K562 (cell line): ENCODE measurements around the gene MRPL28. TPM values are rescaled to one million over a fixed set of nuclear protein-coding genes. Genes with fewer than 3 reads are reported as not detected.

Experiments
- ARID2 ChIP-seq: fragments of 450-650 bp; IDR thresholded peaks from 2 replicates; pipeline ENCODE4 v1.6.1; 2017; ENCODE audit warnings: antibody characterized with exemption, mild to moderate bottlenecking
- E2F8 ChIP-seq: fragments of 450-650 bp; IDR thresholded peaks from 2 replicates; pipeline ENCODE4 v1.7.1; 2018; ENCODE audit warnings: mild to moderate bottlenecking, low read depth; ENCODE audit not compliant: partially characterized antibody
- FOXP1 ChIP-seq: sonication (generic); formaldehyde crosslinking; IDR thresholded peaks from 2 replicates; pipeline ENCODE4 v1.8.0; 2022; ENCODE audit warnings: mild to moderate bottlenecking, missing genetic modification reagents
- FUS ChIP-seq: fragments of 200-400 bp; formaldehyde crosslinking; optimal IDR thresholded peaks from 2 replicates; pipeline ENCODE3; 2017; ENCODE audit warnings: low read depth, low read length
- HEY1 ChIP-seq: fragments of 250-450 bp; sonication (Bioruptor Pico); IDR thresholded peaks from 2 replicates; pipeline ENCODE4 v1.5.0; 2020; ENCODE audit warnings: mild to moderate bottlenecking, moderate library complexity, borderline replicate concordance
- IFI16 ChIP-seq: fragments of 250-450 bp; sonication (Bioruptor Pico); IDR thresholded peaks from 2 replicates; pipeline ENCODE4 v2.1.2; 2022; ENCODE audit warnings: mild to moderate bottlenecking, inconsistent platforms
- KHSRP ChIP-seq: fragments of 450-650 bp; IDR thresholded peaks from 2 replicates; pipeline ENCODE4 v1.6.1; 2017
- MTA3 ChIP-seq: fragments of 450-650 bp; formaldehyde crosslinking; IDR thresholded peaks from 2 replicates; pipeline ENCODE4 v1.6.1; 2017; ENCODE audit warnings: mild to moderate bottlenecking, borderline replicate concordance
- NR3C1 ChIP-seq: sonication (generic); formaldehyde crosslinking; IDR thresholded peaks from 2 replicates; pipeline ENCODE4 v1.8.1; 2022; ENCODE audit warnings: missing genetic modification reagents
- PCBP1 ChIP-seq: fragments of 200-400 bp; formaldehyde crosslinking; IDR thresholded peaks from 2 replicates; pipeline ENCODE4 v1.6.1; 2018; ENCODE audit warnings: mild to moderate bottlenecking, low read depth, low read length; ENCODE audit not compliant: poor library complexity, severe bottlenecking
- PTRF ChIP-seq: fragments of 450-650 bp; IDR thresholded peaks from 2 replicates; pipeline ENCODE4 v1.6.1; 2016; ENCODE audit warnings: mild to moderate bottlenecking, missing genetic modification characterization, missing compliant biosample characterization
- SLC30A9 ChIP-seq: fragments of 250-450 bp; sonication (Bioruptor Pico); IDR thresholded peaks from 2 replicates; pipeline ENCODE4 v1.8.0; 2022; ENCODE audit warnings: mild to moderate bottlenecking, moderate library complexity
- VEZF1 ChIP-seq: fragments of 200-800 bp; sonication (Bioruptor generic); IDR thresholded peaks from 2 replicates; pipeline ENCODE4 v1.6.1; 2017; ENCODE audit warnings: missing genetic modification characterization, missing compliant biosample characterization
- ZFX ChIP-seq: sonication (generic); formaldehyde crosslinking; IDR thresholded peaks from 2 replicates; pipeline ENCODE4 v1.8.0; 2022; ENCODE audit warnings: mild to moderate bottlenecking, missing genetic modification reagents, moderate library complexity
- ZNF212 ChIP-seq: fragments of 450-650 bp; formaldehyde crosslinking; IDR thresholded peaks from 2 replicates; pipeline ENCODE4 v1.4.0; 2020; ENCODE audit warnings: mild to moderate bottlenecking
- ZNF232 ChIP-seq: sonication (generic); formaldehyde crosslinking; IDR thresholded peaks from 2 replicates; pipeline ENCODE4 v1.8.0; 2022; ENCODE audit warnings: mild to moderate bottlenecking, missing genetic modification reagents
- ZNF395 ChIP-seq: fragments of 200-800 bp; sonication (Bioruptor generic); IDR thresholded peaks from 2 replicates; pipeline ENCODE4 v1.6.1; 2017; ENCODE audit warnings: missing genetic modification characterization, missing compliant biosample characterization
- ZNF507 ChIP-seq: conservative IDR thresholded peaks from 2 replicates; pipeline ENCODE4 v1.6.1; 2017; ENCODE audit warnings: missing genetic modification characterization, missing compliant biosample characterization
- ZNF695 ChIP-seq: fragments of 450-650 bp; formaldehyde crosslinking; IDR thresholded peaks from 2 replicates; pipeline ENCODE4 v1.4.0; 2020; ENCODE audit warnings: mild to moderate bottlenecking, moderate library complexity
- ZNF75A ChIP-seq: fragments of 450-650 bp; formaldehyde crosslinking; IDR thresholded peaks from 2 replicates; pipeline ENCODE4 v1.4.0; 2020; ENCODE audit warnings: mild to moderate bottlenecking
- ZNF778 ChIP-seq: fragments of 450-650 bp; formaldehyde crosslinking; IDR thresholded peaks from 2 replicates; pipeline ENCODE4 v1.4.0; 2020; ENCODE audit warnings: mild to moderate bottlenecking, moderate library complexity
- ZNF785 ChIP-seq: fragments of 250-450 bp; sonication (Bioruptor Pico); IDR thresholded peaks from 2 replicates; pipeline ENCODE4 v1.4.0; 2020; ENCODE audit warnings: mild to moderate bottlenecking
- polyA plus RNA-seq, 8 experiments: library from polyadenylated mRNA; depleted of rRNA in 4 of 8; stranded (reverse) in 5 of 8; unstranded in 3 of 8; fragments of >200 nt; fragmentation: Nextera tagmentation in 2 of 8; fragmentation: Illumina TruSeq in 1 of 8; extraction: Ambion mirVana in 2 of 8; extraction: Trizol in 1 of 8; gene quantifications; 2 replicates each; pipeline versions ENCODE4 v1.2.1 to v1.2.3, GENCODE V29; 2011 to 2014; ENCODE audit warnings: inconsistent platforms in 1 of 8, missing spikeins in 1 of 8
- total RNA-seq, 7 experiments: library from RNA; depleted of rRNA in 6 of 7; stranded (reverse); fragments of >200 nt in 6 of 7; fragmentation: Illumina TruSeq in 2 of 7; extraction: Trizol in 2 of 7; gene quantifications; 2 replicates each; pipeline versions ENCODE4 v1.2.1 to v1.2.3, GENCODE V29; 2011 to 2021; ENCODE audit warnings: low replicate concordance in 1 of 7

MRPL28 gene
- total and polyA plus RNA-seq, 9 of the 15 experiments (the other 6 are each of a cell fraction or from before 2014, with no cell fraction given), result 2.5 to 323 (median 175) TPM

- peak; percentile 27; the same call in 1 of the 2 replicates for TF ChIP-seq ZFX (CRISPR knock-in tag)
- TF ChIP-seq ZNF778 (CRISPR knock-in tag), result no peak
- TF ChIP-seq PCBP1, result peak; percentile 86
- no peak for TF ChIP-seq SLC30A9 (CRISPR knock-in tag)
- TF ChIP-seq ZNF212 (CRISPR knock-in tag), result no peak
- TF ChIP-seq ZNF785 (CRISPR knock-in tag), result no peak
- peak; percentile 65; the same call in 1 of the 2 replicates for TF ChIP-seq MTA3
- no peak for TF ChIP-seq FOXP1 (CRISPR knock-in tag)
- TF ChIP-seq ZNF695 (CRISPR knock-in tag), result no peak
- no peak for TF ChIP-seq ZNF507 (tag)
- TF ChIP-seq VEZF1 (CRISPR knock-in tag), result peak; percentile 100
- no peak for TF ChIP-seq FUS
- no peak for TF ChIP-seq ZNF232 (CRISPR knock-in tag)
- no peak for TF ChIP-seq IFI16 (CRISPR knock-in tag)
- TF ChIP-seq HEY1 (CRISPR knock-in tag), result no peak
- TF ChIP-seq E2F8, result no peak
- TF ChIP-seq PTRF, result no peak
- no peak for TF ChIP-seq ARID2
- no peak for TF ChIP-seq KHSRP
- TF ChIP-seq ZNF395, result 0 out of 2 replicates have a peak, but pooled peaks have one; percentile 51
- no peak for TF ChIP-seq ZNF75A (CRISPR knock-in tag)
- no peak for TF ChIP-seq NR3C1 (CRISPR knock-in tag)
Observed at GRCh38 chr16:381789-382717, 11.7 kb upstream of the MRPL28 start, which contains the start of gene PGAP6 (continued).
